ENCODE measurements around the gene ENHO. TPM values are rescaled to one million over a fixed set of nuclear protein-coding genes. Genes with fewer than 3 reads are reported as not detected.

The ENHO gene
- total RNA-seq, 1 experiment from 2014 or later: not detected

DNA sequence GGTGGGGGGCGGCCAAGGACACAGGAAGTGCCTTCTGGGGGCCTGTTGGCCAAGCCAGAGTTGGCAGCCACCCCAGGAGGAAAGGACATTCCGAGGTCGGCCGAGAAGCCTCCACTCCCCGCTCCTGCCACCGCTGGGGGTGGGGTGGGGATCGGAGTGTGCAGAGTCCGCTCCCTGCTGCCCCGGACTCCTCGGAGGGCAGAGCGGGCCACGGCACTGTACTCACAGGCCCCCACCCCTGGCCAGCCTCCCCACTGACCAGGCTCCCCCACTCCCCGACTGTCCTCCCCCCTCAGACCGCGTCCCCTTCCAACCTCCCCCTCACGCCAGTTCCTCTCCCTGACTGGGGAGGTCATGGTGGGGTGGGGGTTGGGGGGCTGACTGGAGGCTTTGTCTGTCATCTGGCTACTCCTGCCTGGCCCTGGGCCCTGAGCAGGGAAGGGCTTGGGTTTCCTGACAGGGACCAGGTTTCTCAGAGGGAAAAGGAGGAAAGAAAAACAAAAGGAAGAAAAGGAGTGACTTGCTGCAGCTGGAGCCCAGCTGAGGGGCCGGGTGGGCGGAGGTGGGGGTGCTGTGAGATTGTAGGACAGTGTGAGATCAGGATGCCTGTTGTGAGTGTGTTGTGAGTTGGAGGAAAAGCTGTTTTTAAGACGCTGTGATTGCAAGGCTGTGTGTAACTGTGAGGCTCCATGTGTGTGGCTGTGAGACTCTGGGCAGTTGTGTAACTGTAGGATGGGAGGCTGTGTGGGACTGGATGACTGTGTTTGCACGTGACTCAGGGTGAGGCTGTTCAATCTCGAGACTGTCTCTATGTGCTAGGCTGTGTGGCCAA, 37.0 kb upstream of the ENHO start:
- Histone ChIP-seq H3K9me3 (replicated peaks) (no peaks in the 10 kb centered on the region), H3K27ac (no peak overlapping the region), H3K36me3 (no peaks in the 10 kb centered on the region), H3K4me3 (no peak overlapping the region), H3K4me1 (replicated peaks) (no peaks in the 10 kb centered on the region), H3K27me3 (replicated peaks) (no peaks in the 10 kb centered on the region)
- no peak for DNase-seq (ENCODE audit: low read depth in 1 of 2, low spot score in 2 of 2)

DNA sequence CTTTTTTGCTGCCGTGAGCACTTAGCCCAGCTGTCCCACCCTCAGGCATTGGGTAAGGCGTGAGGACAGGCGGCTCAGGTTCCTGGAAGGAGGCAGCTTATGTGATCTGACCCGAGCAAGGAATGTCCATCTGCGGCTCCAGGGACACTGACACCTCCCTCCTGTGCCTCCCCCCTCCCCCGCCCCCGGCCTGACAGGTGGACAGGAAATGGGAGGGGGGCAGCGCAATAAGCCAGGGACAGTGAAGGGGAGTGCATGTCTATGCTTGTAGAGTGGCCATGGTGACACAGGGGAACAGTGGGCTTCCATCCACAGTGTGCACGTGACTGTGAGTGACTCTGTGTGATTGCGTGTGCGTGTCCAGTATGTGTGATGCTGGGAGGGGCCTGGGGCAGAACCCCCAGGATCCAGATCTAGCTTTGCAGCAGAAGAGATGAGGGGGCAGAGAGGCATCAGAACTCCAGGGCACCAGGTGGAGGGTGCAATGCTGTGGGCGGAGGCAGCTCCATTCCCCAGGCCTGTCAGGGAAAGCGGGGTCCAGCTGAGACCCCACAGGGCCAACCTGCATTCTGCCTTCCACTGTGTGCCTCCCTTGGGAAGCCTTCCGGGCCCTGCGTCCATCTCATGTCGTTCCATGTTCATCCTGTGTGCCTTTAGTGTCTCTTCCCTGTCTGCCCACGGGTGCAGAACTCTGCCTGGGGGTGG, 36.3 kb upstream of the ENHO start:
- no peak for DNase-seq (ENCODE audit: low read depth in 1 of 2, low spot score in 2 of 2)
- no peak overlapping the region for H3K27ac ChIP-seq

DNA sequence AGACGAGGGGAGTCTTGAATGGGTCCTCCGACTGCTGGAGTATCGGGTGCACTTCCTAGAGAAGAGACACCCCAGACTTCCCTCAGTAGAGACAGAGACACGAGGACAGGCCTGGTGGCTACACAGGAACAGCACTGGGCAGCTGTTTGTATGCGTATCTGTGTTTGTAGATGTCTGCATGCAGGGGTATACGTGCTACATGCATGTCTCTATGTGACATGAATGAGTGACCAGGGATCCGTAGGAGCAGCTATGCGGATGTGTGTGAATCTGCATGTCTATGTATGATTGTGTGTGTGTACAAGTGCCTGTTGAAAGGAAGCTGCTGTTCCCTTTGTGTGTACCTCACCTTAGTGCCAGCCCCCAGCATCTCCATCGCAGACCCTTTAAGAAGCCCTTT, 35.6 kb upstream of the ENHO start:
- Histone ChIP-seq H3K9me3 (replicated peaks) (no peaks in the 10 kb centered on the region), H3K4me1 (replicated peaks) (no peaks in the 10 kb centered on the region), H3K27ac (no peak overlapping the region), H3K4me3 (no peak overlapping the region), H3K27me3 (replicated peaks) (no peaks in the 10 kb centered on the region), H3K36me3 (no peaks in the 10 kb centered on the region)
- no peak for DNase-seq (ENCODE audit: low read depth in 1 of 2, low spot score in 2 of 2)

More for the DNA sequence above, 36.3 kb upstream of the ENHO start:
- no peaks in the 10 kb centered on the region for H3K9me3 ChIP-seq (replicated peaks)
- H3K4me1 ChIP-seq (replicated peaks): no peaks in the 10 kb centered on the region
- no peaks in the 10 kb centered on the region for H3K27me3 ChIP-seq (replicated peaks)
- no peaks in the 10 kb centered on the region for H3K36me3 ChIP-seq
- H3K4me3 ChIP-seq: no peak overlapping the region

DNA sequence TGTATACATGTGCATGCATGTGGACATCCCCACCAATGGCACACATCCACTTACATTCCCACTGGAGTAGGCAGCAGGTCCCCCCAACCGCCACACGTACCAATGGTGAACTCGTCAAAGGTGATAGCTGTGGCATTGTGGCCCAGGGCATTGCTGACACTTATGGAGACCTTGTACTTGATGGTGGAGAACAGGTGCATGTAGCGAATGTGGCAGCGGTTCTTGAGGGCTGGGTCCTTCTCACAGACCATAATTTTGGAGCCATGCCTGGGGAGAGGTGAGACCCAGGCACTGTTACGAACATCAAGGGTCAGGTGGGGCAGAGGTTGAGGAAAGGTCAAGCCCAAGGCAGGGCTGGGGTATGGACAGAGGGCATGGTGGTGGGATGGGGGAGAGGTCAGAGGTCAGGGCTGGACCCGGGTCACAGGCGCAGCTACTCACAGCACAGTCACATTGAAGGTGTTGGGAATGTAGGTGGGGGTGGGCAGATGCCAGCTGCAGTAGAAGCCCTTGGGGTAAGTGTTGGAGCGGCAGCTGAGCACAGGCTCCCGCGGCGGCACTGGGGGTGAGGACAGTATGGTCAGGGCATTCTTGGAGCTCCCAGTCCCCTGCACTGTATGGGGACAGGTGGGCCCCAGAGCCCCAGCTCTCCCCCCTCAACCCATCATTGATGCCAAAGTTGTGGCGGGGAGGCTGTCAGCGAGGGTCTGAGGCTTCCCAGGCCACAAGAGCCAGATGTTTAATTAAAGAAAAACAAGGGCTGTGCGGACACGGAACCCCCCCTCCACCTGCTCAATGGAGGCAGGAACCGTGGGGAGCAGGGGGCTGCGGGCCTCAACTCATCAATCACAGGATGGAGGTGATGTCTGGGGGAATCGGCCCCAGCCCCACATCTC, 34.9 kb upstream of the ENHO start:
- H3K27ac ChIP-seq: no peak overlapping the region
- H3K9me3 ChIP-seq (replicated peaks): no peaks in the 10 kb centered on the region
- no peak for DNase-seq (ENCODE audit: low read depth in 1 of 2, low spot score in 2 of 2)
- H3K36me3 ChIP-seq: no peaks in the 10 kb centered on the region
- H3K27me3 ChIP-seq (replicated peaks): no peaks in the 10 kb centered on the region
- no peak overlapping the region for H3K4me3 ChIP-seq
- no peaks in the 10 kb centered on the region for H3K4me1 ChIP-seq (replicated peaks)

DNA sequence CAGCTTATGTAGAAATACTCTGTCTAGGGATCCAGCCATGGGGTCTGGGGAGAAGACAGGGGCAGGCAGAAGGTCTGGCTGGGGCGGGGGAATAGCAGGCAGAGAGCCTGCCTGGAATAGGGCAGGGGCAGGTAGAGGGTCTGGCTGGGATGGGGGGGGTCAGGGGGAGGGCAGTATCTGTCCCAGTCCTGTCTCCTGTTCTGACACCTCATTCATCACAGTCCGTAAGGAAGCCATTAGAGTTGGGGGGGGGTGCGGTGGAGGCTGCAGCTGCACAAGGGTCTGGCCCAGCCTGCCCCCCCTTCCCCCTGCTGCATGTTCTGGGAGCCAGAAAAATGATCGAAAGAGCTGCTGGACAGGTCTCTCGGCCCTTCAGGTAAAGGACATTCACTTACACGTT, 34.2 kb upstream of the ENHO start:
- no peak overlapping the region for H3K27ac ChIP-seq
- H3K4me1 ChIP-seq (replicated peaks): no peaks in the 10 kb centered on the region
- no peak overlapping the region for H3K4me3 ChIP-seq
- H3K9me3 ChIP-seq (replicated peaks): no peaks in the 10 kb centered on the region
- H3K36me3 ChIP-seq: no peaks in the 10 kb centered on the region
- DNase-seq (ENCODE audit: low read depth in 1 of 2, low spot score in 2 of 2): no peak
- H3K27me3 ChIP-seq (replicated peaks): no peaks in the 10 kb centered on the region

DNA sequence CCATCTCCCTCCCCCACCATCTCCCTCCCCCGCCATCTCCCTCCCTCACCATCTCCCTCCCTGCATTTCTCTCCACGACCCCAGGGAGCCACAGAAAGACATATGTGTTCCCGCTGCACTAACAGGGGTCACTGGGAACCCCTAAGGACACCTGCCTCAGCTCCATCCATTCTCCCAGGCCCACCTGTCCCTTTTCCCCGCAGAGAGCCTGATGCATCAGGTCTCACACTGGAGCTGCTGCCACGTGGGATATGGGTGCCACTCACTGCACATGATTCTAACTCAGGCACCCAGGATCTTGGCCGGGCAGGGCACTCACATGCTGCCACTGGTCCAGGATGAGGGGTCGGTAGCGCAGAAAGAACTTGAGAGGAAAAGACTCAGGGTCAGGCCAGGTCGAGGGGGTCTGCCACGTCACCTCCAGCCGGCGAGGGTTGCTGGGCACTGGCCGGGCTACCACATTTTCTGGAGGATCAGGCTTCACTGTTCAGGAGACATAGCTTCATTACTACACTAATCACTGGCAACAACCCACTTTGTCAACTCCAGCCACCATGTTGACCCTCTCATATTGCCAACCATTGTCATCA, 33.2 kb upstream of the ENHO start:
- Histone ChIP-seq H3K4me3 (no peak overlapping the region), H3K36me3 (no peaks in the 10 kb centered on the region), H3K27me3 (replicated peaks) (no peaks in the 10 kb centered on the region), H3K9me3 (replicated peaks) (no peaks in the 10 kb centered on the region), H3K27ac (no peak overlapping the region), H3K4me1 (replicated peaks) (no peaks in the 10 kb centered on the region)
- no peak for DNase-seq (ENCODE audit: low read depth in 1 of 2, low spot score in 2 of 2)

DNA sequence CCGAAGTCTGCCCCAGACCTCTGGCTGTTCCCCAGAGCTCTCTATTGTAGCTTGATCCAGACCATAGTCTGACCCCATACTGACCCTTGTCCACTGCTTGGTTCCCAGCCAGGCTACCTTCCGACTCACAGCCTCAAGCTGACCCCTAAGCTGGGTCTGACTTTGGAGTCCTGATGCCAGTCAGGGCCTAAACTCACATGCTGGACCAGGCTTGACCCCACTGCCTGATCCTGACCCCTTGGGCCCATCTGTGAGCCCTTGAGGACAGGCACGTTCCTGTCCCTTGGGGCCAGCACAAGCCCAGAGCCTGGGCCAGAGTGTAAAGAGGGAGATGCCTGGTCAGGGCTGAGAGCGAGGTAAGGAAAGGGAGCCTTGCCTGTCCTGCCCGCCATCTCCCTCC, 32.7 kb upstream of the ENHO start:
- no peak for DNase-seq (ENCODE audit: low read depth in 1 of 2, low spot score in 2 of 2)
- H3K4me1 ChIP-seq (replicated peaks): no peaks in the 10 kb centered on the region
- H3K36me3 ChIP-seq: no peaks in the 10 kb centered on the region
- H3K27me3 ChIP-seq (replicated peaks): no peaks in the 10 kb centered on the region
- H3K9me3 ChIP-seq (replicated peaks): no peaks in the 10 kb centered on the region
- no peak overlapping the region for H3K27ac ChIP-seq
- H3K4me3 ChIP-seq: no peak overlapping the region

DNA sequence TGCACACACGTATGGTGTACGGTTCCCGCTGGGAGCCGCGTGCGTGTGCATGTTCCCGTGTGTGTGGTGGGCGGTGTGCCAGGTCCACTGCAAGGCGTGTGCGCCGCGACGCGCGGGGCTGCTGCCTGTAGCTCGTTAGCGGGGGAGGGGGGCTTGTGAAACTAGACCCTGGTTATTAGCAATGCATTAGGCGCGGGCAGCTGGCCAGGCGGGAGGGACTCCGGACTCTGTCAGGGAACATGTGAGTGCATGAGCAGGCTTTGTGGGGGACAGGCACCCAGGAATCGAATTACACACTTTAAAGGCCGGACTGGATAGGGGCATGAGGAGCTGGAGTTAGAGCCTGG, 32.2 kb upstream of the ENHO start:
- Histone ChIP-seq H3K27me3 (replicated peaks) (no peaks in the 10 kb centered on the region), H3K27ac (no peak overlapping the region), H3K9me3 (replicated peaks) (no peaks in the 10 kb centered on the region), H3K4me1 (replicated peaks) (no peaks in the 10 kb centered on the region), H3K4me3 (no peak overlapping the region), H3K36me3 (no peaks in the 10 kb centered on the region)
- DNase-seq (ENCODE audit: low read depth in 1 of 2, low spot score in 2 of 2): no peak

DNA sequence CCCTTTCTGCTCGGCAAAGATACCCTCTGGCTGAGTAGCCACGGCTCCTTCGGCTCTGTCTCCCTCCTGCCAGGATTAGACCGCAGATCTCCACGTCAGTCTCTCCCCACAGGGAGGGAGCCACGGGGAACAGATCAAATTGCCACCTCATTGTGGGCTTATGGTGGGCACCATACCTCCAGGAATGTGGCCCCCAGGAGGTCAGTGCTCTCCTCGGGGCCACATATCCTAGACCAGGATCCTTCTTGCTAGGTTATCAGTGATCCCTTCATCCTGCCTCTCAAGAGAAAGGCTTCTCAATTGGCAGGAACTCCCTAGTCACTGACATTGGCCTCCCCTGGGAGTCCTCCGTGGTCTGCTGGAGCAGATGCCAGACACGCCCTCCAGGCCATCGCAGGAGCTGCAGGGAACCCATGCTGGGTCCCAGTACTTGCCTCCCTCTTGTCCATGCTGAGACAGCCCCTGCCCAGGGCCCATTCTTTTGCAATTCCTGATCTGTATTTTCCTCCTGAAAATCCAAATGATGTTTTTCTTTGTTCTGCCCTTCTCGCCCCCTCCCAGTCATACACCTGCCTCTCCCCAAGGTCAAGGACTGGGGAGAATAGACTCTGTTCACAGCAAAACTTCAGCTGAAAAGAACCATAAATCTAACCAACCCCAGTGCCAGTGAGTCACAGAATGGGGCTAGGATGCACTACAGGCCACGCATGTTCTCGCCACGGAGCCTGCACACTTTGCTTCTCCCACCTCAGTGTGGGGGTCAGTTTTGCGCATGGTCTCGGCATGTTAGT, 31.6 kb upstream of the ENHO start:
- Histone ChIP-seq H3K9me3 (replicated peaks) (no peaks in the 10 kb centered on the region), H3K4me3 (no peak overlapping the region), H3K36me3 (no peaks in the 10 kb centered on the region), H3K27me3 (replicated peaks) (no peaks in the 10 kb centered on the region), H3K4me1 (replicated peaks) (no peaks in the 10 kb centered on the region), H3K27ac (no peak overlapping the region)
- no peak for DNase-seq (ENCODE audit: low read depth in 1 of 2, low spot score in 2 of 2)

DNA sequence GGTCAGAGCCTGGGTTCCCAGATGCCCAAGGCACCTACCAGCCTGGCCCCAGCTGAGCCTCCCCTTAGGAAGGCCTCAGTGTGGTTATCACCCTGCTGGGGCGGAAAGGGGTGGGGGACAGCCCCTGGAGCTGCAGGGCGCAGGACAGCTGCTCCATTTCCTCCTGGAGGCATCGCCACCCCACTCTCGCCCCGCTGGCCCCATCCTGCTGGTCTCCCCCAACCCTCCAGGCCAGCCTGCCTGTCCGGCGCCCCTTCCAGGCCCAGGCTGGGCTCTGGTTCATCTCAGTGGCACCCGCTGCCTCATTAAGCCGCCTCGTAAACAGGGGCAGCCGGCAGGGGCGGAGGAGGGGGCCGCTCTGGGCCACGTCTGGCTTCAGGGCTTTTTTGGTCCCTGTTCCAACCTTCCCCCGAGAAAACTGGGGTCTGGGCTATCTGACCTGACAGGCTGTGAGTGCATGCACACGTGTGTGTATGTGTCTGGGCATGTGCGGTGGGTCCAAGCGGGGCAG, 30.8 kb upstream of the ENHO start:
- no peaks in the 10 kb centered on the region for H3K4me1 ChIP-seq (replicated peaks)
- H3K9me3 ChIP-seq (replicated peaks): no peaks in the 10 kb centered on the region
- H3K4me3 ChIP-seq: no peak overlapping the region
- DNase-seq (ENCODE audit: low read depth in 1 of 2, low spot score in 2 of 2): no peak
- H3K36me3 ChIP-seq: no peaks in the 10 kb centered on the region
- no peak overlapping the region for H3K27ac ChIP-seq
- H3K27me3 ChIP-seq (replicated peaks): no peaks in the 10 kb centered on the region

DNA sequence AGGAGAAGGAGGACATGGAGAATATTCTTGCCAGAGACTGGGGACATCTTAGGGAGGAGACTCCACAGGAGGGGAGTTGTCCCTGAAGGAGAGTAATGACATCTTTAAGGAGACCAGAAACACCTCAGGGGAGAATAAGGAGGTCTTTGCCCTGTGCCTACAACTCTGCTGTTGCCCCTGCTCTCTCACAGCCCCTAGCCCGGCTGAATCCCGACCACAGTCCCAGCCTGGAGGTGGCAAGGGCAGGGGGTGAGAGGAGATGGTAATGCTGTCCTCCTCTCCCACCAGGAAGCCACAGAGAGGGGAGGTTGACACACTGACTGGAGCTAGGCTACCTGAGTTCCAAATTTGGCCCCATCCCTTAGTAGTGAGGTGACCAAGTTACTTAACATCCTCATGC, 30.2 kb upstream of the ENHO start:
- no peaks in the 10 kb centered on the region for H3K4me1 ChIP-seq (replicated peaks)
- no peak overlapping the region for H3K4me3 ChIP-seq
- no peak for DNase-seq (ENCODE audit: low read depth in 1 of 2, low spot score in 2 of 2)
- H3K36me3 ChIP-seq: no peaks in the 10 kb centered on the region
- H3K27ac ChIP-seq: no peak overlapping the region
- H3K9me3 ChIP-seq (replicated peaks): no peaks in the 10 kb centered on the region
- H3K27me3 ChIP-seq (replicated peaks): no peaks in the 10 kb centered on the region

DNA sequence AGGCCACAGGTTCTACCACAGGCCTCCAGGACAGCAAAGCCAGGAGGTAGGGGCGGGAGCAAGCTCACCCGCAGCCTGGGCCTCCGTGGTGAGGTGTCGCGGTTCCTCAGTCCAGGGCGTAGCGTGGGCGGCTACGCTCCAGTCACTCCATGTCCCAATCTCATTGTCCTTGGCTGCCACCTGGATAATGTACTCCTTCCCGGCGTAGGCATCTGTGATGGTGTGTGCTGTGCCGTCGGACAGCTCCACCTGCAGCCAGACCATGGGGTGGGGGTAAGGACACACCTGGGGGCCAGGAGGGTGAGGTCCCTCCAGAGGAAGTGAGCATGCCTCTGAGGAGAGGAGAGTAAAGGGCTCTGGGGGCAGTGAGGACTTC, 29.8 kb upstream of the ENHO start:
- no peak overlapping the region for H3K27ac ChIP-seq
- H3K4me3 ChIP-seq: no peak overlapping the region
- H3K4me1 ChIP-seq (replicated peaks): no peaks in the 10 kb centered on the region
- no peaks in the 10 kb centered on the region for H3K9me3 ChIP-seq (replicated peaks)
- no peaks in the 10 kb centered on the region for H3K27me3 ChIP-seq (replicated peaks)
- DNase-seq (ENCODE audit: low read depth in 1 of 2, low spot score in 2 of 2): no peak
- no peaks in the 10 kb centered on the region for H3K36me3 ChIP-seq

All from SJSA1 (cell line).